Nephron progenitor cell (in vitro differentiated cells): Measurements from ENCODE around the gene PRKG1.

Experiments
- DNase-seq: peaks from one replicate; pipeline ENCODE4 v3.0.0; 2021
- H3K27ac Mint-ChIP-seq: 2 replicates; pipeline ENCODE4 v1.8.0; 2021; ENCODE audit warnings: mild to moderate bottlenecking, moderate library complexity, mixed read lengths
- H3K27me3 Mint-ChIP-seq: 2 replicates; pipeline ENCODE4 v1.8.0; 2021; ENCODE audit warnings: mild to moderate bottlenecking, low read depth, mixed read lengths; ENCODE audit not compliant: poor library complexity
- H3K36me3 Mint-ChIP-seq: 2 replicates; pipeline ENCODE4 v1.8.0; 2021; ENCODE audit warnings: low read depth, mixed read lengths
- H3K4me1 Mint-ChIP-seq: 2 replicates; pipeline ENCODE4 v1.8.0; 2021; ENCODE audit warnings: mixed read lengths
- H3K4me3 Mint-ChIP-seq: 2 replicates; pipeline ENCODE4 v1.8.0; 2021; ENCODE audit warnings: mild to moderate bottlenecking, moderate library complexity, mixed read lengths
- H3K9me3 Mint-ChIP-seq: 2 replicates; pipeline ENCODE4 v1.8.0; 2021; ENCODE audit warnings: mild to moderate bottlenecking, moderate library complexity, mixed read lengths
- TF ChIP-seq, protein P1 (sequence below): fragments of 200-600 bp; sonication (generic); IDR thresholded peaks from 2 replicates; pipeline ENCODE4 v1.5.0; 2021; ENCODE audit warnings: antibody characterized with exemption

The PRKG1 gene

DNA sequence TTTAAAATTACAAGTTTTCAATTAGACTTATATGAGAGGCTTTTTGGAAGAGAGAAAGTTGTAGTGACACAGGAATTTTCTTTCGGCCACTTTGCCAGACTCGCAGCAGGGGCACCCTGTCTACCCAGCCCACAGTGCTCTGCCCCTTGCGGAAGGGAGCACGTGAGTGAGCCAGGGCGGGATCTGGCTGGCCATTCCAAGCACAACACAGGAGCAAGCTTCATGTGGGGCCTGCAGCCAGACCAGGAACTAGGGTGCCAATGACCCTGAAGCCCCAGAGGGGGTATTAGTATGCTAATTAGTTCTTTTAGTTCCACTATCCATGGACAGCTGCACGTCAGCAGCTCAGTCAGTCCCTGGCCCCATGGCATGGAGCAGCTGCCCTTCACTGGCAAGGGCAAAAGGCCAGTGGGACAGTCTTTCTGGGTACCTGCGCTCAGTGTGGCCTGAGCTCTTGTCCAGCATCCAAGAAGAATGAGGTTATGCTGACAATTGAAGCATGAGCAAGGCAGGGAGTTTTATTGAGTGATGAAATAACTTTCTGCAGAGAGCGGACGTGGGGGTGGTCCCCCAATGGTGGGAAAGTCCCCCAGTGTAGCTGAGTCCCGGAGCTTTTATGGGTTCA, 876.2 kb downstream of the PRKG1 start:
- TF ChIP-seq, protein P1, sequence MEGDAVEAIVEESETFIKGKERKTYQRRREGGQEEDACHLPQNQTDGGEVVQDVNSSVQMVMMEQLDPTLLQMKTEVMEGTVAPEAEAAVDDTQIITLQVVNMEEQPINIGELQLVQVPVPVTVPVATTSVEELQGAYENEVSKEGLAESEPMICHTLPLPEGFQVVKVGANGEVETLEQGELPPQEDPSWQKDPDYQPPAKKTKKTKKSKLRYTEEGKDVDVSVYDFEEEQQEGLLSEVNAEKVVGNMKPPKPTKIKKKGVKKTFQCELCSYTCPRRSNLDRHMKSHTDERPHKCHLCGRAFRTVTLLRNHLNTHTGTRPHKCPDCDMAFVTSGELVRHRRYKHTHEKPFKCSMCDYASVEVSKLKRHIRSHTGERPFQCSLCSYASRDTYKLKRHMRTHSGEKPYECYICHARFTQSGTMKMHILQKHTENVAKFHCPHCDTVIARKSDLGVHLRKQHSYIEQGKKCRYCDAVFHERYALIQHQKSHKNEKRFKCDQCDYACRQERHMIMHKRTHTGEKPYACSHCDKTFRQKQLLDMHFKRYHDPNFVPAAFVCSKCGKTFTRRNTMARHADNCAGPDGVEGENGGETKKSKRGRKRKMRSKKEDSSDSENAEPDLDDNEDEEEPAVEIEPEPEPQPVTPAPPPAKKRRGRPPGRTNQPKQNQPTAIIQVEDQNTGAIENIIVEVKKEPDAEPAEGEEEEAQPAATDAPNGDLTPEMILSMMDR = no peak

DNA sequence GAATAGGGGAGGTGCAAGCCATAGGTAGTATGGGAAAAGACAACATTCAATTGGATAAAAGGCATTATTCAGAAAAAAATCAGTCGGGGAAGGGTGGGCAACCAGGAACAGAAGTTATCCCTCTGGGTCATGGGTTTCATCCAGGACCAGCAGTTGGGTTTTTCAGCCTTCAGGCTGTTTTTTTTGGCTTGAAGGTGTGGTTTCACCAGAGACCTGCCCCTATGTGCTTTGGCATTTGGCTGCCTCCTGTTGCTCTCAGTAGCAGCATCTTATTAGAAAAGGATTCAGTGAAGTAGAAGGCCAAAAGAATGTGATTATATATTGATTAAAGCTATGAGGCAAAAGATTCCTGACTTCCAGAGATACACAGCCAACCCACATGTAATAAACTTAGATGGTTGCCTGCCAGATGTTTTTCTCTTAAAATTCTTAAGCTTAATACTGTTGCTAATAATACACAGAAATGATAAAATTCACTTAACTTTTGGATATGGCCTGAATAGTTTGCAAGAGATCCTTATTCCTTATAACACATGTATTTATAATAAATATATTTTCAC, 876.8 kb downstream of the PRKG1 start:
- Mint-ChIP-seq H3K9me3 (peaks cover 13% of the 10 kb centered on the region), H3K4me1 (no peaks in the 10 kb centered on the region), H3K27me3 (no peaks in the 10 kb centered on the region), H3K4me3 (no peak overlapping the region), H3K27ac (no peak overlapping the region), H3K36me3 (peaks cover 11% of the 10 kb centered on the region)
- DNase-seq = no peak
- TF ChIP-seq, protein P1 = no peak

More for the DNA sequence above, 876.2 kb downstream of the PRKG1 start:
- DNase-seq = no peak
- Mint-ChIP-seq H3K4me3 (no peak overlapping the region), H3K27me3 (no peaks in the 10 kb centered on the region), H3K27ac (no peak overlapping the region), H3K9me3 (peaks cover 17% of the 10 kb centered on the region), H3K36me3 (peaks cover 14% of the 10 kb centered on the region), H3K4me1 (no peaks in the 10 kb centered on the region)

DNA sequence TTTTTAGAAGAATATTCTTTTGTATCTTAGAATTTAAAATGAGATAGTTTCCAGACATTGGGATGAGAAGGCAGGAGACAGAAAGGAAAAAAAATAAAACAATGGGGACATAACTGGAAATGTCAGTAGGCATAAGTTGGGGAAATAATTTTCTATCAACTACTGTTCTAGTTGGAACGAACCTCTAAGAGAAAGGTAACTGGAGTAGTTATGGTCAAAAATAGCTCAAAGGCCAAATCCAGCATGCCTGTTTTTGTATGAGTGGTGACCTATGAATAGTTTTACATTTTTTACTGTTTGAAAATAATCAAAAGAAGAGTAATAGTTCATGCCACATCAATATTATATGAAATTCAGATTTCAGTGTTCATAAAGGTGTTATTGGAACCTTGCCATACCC, 877.3 kb downstream of the PRKG1 start:
- no peak for DNase-seq
- H3K27me3 Mint-ChIP-seq = no peaks in the 10 kb centered on the region
- H3K27ac Mint-ChIP-seq = no peak overlapping the region
- TF ChIP-seq, protein P1 = no peak
- H3K9me3 Mint-ChIP-seq = peaks cover 8% of the 10 kb centered on the region
- H3K4me3 Mint-ChIP-seq = no peak overlapping the region
- H3K4me1 Mint-ChIP-seq = no peaks in the 10 kb centered on the region
- H3K36me3 Mint-ChIP-seq = peaks cover 6% of the 10 kb centered on the region

DNA sequence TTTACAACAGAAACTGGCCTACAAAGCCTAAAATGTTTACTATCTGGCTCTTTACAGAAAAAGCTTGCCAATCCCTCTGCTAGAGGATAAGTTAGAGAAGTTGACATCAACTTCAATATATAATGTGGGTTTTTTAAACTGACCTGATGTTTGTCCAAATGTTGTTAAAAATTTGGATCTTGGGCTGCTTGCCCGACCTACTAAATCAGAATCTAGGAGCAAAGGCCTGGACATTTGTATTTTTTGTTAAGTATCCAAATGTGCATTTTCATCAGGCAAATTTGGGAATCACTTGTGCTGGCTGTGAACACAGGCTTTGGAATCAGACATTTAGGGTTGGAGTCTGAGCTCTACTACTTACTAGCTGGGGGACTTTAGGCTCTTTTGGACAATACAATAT, 877.8 kb downstream of the PRKG1 start:
- Mint-ChIP-seq H3K4me1 (no peaks in the 10 kb centered on the region), H3K27me3 (no peaks in the 10 kb centered on the region), H3K9me3 (peaks cover 7% of the 10 kb centered on the region), H3K36me3 (peaks cover 6% of the 10 kb centered on the region), H3K4me3 (no peak overlapping the region), H3K27ac (no peak overlapping the region)
- TF ChIP-seq, protein P1 = no peak
- no peak for DNase-seq

DNA sequence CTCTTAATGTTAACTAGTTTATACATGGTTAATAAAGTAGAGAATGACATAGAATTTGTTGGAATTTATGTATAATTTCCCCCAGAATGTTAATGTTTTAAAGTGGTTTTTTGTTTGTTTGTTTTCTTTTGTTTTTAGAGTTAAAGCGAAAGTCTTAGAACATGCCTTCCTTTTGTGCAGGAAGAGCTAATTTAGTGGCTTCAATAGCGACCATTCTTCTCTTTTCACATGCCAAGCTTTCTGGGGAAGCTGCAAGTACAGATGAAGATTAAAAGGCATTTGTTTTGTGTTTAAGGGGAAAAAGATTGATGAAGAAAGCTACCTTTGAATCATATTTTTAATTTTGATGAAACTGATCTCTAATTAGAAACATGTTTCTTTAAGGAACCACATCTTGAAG, 881.4 kb downstream of the PRKG1 start:
- Mint-ChIP-seq H3K36me3 (no peaks in the 10 kb centered on the region), H3K4me3 (no peak overlapping the region), H3K4me1 (peaks cover 3% of the 10 kb centered on the region), H3K27ac (no peak overlapping the region), H3K27me3 (no peaks in the 10 kb centered on the region), H3K9me3 (no peaks in the 10 kb centered on the region)
- no peak for DNase-seq
- TF ChIP-seq, protein P1 = no peak

DNA sequence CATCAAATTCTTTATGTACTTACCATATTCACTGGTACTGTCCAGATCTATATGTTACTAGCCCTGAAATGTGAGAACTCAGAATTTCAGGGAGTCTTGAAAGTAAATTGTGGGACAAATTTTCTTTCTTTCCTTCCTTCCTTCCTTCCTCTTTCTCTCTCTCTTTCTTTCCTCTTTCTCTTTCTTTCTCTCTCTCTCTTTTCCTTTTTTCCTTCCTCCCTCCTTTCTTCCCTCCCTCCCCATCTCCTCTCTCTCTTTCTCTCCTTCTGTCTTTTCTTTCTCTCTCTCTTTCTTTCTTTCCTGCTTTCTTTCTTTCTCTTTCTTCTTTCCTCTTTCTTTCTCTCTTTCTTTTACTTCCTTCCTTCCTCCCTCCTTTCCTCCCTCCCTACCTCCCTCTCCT, 882.5 kb downstream of the PRKG1 start:
- H3K4me3 Mint-ChIP-seq = no peak overlapping the region
- H3K27me3 Mint-ChIP-seq = no peaks in the 10 kb centered on the region
- no peak overlapping the region for H3K27ac Mint-ChIP-seq
- peaks cover 4% of the 10 kb centered on the region for H3K4me1 Mint-ChIP-seq
- H3K9me3 Mint-ChIP-seq = no peaks in the 10 kb centered on the region
- TF ChIP-seq, protein P1 = no peak
- no peaks in the 10 kb centered on the region for H3K36me3 Mint-ChIP-seq
- DNase-seq = no peak
